ENCODE data around the gene HBEGF.

- TF ChIP-seq, protein P1, sequence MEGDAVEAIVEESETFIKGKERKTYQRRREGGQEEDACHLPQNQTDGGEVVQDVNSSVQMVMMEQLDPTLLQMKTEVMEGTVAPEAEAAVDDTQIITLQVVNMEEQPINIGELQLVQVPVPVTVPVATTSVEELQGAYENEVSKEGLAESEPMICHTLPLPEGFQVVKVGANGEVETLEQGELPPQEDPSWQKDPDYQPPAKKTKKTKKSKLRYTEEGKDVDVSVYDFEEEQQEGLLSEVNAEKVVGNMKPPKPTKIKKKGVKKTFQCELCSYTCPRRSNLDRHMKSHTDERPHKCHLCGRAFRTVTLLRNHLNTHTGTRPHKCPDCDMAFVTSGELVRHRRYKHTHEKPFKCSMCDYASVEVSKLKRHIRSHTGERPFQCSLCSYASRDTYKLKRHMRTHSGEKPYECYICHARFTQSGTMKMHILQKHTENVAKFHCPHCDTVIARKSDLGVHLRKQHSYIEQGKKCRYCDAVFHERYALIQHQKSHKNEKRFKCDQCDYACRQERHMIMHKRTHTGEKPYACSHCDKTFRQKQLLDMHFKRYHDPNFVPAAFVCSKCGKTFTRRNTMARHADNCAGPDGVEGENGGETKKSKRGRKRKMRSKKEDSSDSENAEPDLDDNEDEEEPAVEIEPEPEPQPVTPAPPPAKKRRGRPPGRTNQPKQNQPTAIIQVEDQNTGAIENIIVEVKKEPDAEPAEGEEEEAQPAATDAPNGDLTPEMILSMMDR (IDR thresholded peaks at IDR 0.05; ENCODE audit: insufficient read depth, low read depth, low read length), result no peak
- no peak for TF ChIP-seq EZH2 (IDR thresholded peaks at IDR 0.05; ENCODE audit: insufficient read depth, low read length)
Observed at GRCh38 chr5:140344683-140345423, 1.6 kb downstream of the HBEGF start.

Measured in astrocyte (in vitro differentiated cells and primary cell).